SK-N-SH (cell line): Measurements from ENCODE around the gene RPS6KA5. TPM values are rescaled to one million over a fixed set of nuclear protein-coding genes. Genes with fewer than 3 reads are reported as not detected.

Experiments used
- CTCF ChIA-PET: fragments of 300-600, 350-600 bp; formaldehyde crosslinking; extraction: SDS; loops from one replicate; lab custom pipeline; 2021; lab: Yijun Ruan, JAX
- POLR2A ChIA-PET: fragments of 350-600 bp; sonication (Branson Sonifier 250); formaldehyde crosslinking; extraction: SDS; loops from one replicate; lab custom pipeline; 2020; ENCODE audit warnings: antibody characterized with exemption, inconsistent platforms; lab: Yijun Ruan, JAX
- DNase-seq: peaks from one replicate; pipeline ENCODE4 v3.0.0; 2012
- H2AFZ ChIP-seq: fragments of 200-600 bp; sonication (generic); 2 replicates; pipeline ENCODE4 v1.8.1; 2016; ENCODE audit warnings: antibody characterized with exemption, mild to moderate bottlenecking, low read depth
- H3F3A ChIP-seq: fragments of 200-600 bp; sonication (generic); replicated peaks from 2 replicates; pipeline ENCODE3; 2016; ENCODE audit warnings: antibody characterized with exemption, mild to moderate bottlenecking; ENCODE audit not compliant: insufficient read depth
- H3K27ac ChIP-seq, 2 experiments: fragments of 200-500 bp in 1 of 2; fragments of 200-600 bp in 1 of 2; sonication (Bioruptor generic) in 1 of 2; sonication (generic), shearing (Covaris generic) in 1 of 2; 2 replicates each; pipeline versions ENCODE4 v1.5.1 to v1.6.1; 2014 to 2016; ENCODE audit warnings: low read depth in 2 of 2, inconsistent platforms in 1 of 2, low read length in 1 of 2, mild to moderate bottlenecking in 1 of 2, mixed read lengths in 1 of 2
- H3K27me3 ChIP-seq: fragments of 200-600 bp; sonication (generic), shearing (Covaris generic); 2 replicates; pipeline ENCODE4 v1.6.1; 2016; ENCODE audit warnings: mixed run types; ENCODE audit not compliant: insufficient read depth
- H3K36me3 ChIP-seq, 2 experiments: fragments of 200-500 bp in 1 of 2; fragments of 200-600 bp in 1 of 2; sonication (Bioruptor generic) in 1 of 2; sonication (generic) in 1 of 2; replicated peaks in 1 of 2; 2 replicates each; pipeline versions ENCODE3 to v1.5.1; 2014 to 2016; ENCODE audit warnings: low read length in 1 of 2, mild to moderate bottlenecking in 1 of 2; ENCODE audit not compliant: insufficient read depth in 2 of 2, control insufficient read depth in 1 of 2
- H3K4me1 ChIP-seq, 2 experiments: fragments of 200-500 bp in 1 of 2; fragments of 200-600 bp in 1 of 2; sonication (Bioruptor generic) in 1 of 2; sonication (generic), shearing (Covaris generic) in 1 of 2; 2 replicates each; pipeline versions ENCODE4 v1.5.1 to v1.6.1; 2014 to 2016; ENCODE audit warnings: low read depth in 1 of 2, low read length in 1 of 2, mixed run types in 1 of 2; ENCODE audit not compliant: insufficient read depth in 2 of 2, control insufficient read depth in 1 of 2
- H3K4me2 ChIP-seq: fragments of 200-600 bp; sonication (generic), shearing (Covaris generic); 2 replicates; pipeline ENCODE4 v1.6.1; 2017; ENCODE audit warnings: mixed run types
- H3K4me3 ChIP-seq, 2 experiments: fragments of 200-500 bp in 1 of 2; fragments of 200-600 bp in 1 of 2; sonication (Bioruptor generic) in 1 of 2; sonication (generic), shearing (Covaris generic) in 1 of 2; 2 replicates each; pipeline versions ENCODE4 v1.5.1 to v1.8.1; 2014 to 2016; ENCODE audit warnings: low read depth in 2 of 2, inconsistent platforms in 1 of 2, low read length in 1 of 2, mild to moderate bottlenecking in 1 of 2, mixed read lengths in 1 of 2, moderate library complexity in 1 of 2
- H3K79me2 ChIP-seq: fragments of 200-600 bp; sonication (generic); 2 replicates; pipeline ENCODE4 v1.8.1; 2017; ENCODE audit warnings: mild to moderate bottlenecking; ENCODE audit not compliant: insufficient read depth
- H3K9ac ChIP-seq: fragments of 200-600 bp; sonication (generic); 2 replicates; pipeline ENCODE4 v1.6.1; 2017; ENCODE audit warnings: mixed run types
- H3K9me2 ChIP-seq: fragments of 200-600 bp; sonication (generic); 2 replicates; pipeline ENCODE4 v1.6.1; 2017; ENCODE audit warnings: mixed run types
- H3K9me3 ChIP-seq: fragments of 200-600 bp; sonication (generic); 2 replicates; pipeline ENCODE4 v1.6.1; 2017; ENCODE audit warnings: mixed run types, mild to moderate bottlenecking, moderate library complexity
- H4K20me1 ChIP-seq: fragments of 200-600 bp; sonication (generic); 2 replicates; pipeline ENCODE4 v1.6.1; 2017; ENCODE audit warnings: mild to moderate bottlenecking, mixed run types; ENCODE audit not compliant: insufficient read depth
- ELF1 ChIP-seq: IDR thresholded peaks from 2 replicates; pipeline ENCODE4 v1.4.0; 2012
- FOXJ3 ChIP-seq: sonication (generic); formaldehyde crosslinking; IDR thresholded peaks from 2 replicates; pipeline ENCODE4 v1.5.1; 2020; ENCODE audit warnings: mild to moderate bottlenecking, missing genetic modification reagents
- FOXM1 ChIP-seq: IDR thresholded peaks from 2 replicates; pipeline ENCODE4 v1.4.0; 2012; ENCODE audit warnings: low read depth, mild to moderate bottlenecking
- GABPA ChIP-seq: IDR thresholded peaks from 2 replicates; pipeline ENCODE4 v1.4.0; 2012; ENCODE audit warnings: low read depth, mild to moderate bottlenecking
- MAX ChIP-seq: IDR thresholded peaks from 2 replicates; pipeline ENCODE4 v1.4.0; 2012; ENCODE audit warnings: low read depth
- NFIC ChIP-seq: IDR thresholded peaks from 2 replicates; pipeline ENCODE4 v1.4.0; 2012; ENCODE audit warnings: borderline replicate concordance
- NRF1 ChIP-seq: IDR thresholded peaks from 2 replicates; pipeline ENCODE4 v1.6.1; 2012; ENCODE audit warnings: low read depth, mild to moderate bottlenecking, low read length
- PBX3 ChIP-seq: IDR thresholded peaks from 2 replicates; pipeline ENCODE4; 2012
- RAD21 ChIP-seq: IDR thresholded peaks from 2 replicates; pipeline ENCODE4 v1.6.1; 2012; ENCODE audit warnings: mild to moderate bottlenecking, low read length
- REST ChIP-seq: IDR thresholded peaks from 2 replicates; pipeline ENCODE4 v1.6.1; 2012; ENCODE audit warnings: mild to moderate bottlenecking, low read depth, low read length, moderate library complexity
- RFX5 ChIP-seq: IDR thresholded peaks from 2 replicates; pipeline ENCODE4 v1.6.1; 2012; ENCODE audit warnings: mild to moderate bottlenecking, improper control_type of control experiment, low read length
- SIN3A ChIP-seq: IDR thresholded peaks from 2 replicates; pipeline ENCODE4 v1.6.1; 2012; ENCODE audit warnings: low read depth, mild to moderate bottlenecking, low read length, moderate library complexity, borderline replicate concordance
- TAF1 ChIP-seq: IDR thresholded peaks from 2 replicates; pipeline ENCODE4 v1.6.1; 2012; ENCODE audit warnings: low read depth, mild to moderate bottlenecking, low read length, moderate library complexity, borderline replicate concordance
- TCF12 ChIP-seq: IDR thresholded peaks from 2 replicates; pipeline ENCODE4 v1.4.0; 2012
- USF2 ChIP-seq: fragments of 150-350 bp; IDR thresholded peaks from 2 replicates; pipeline ENCODE4 v1.6.1; 2017; ENCODE audit warnings: antibody characterized with exemption, low read length, low read depth, borderline replicate concordance
- ZBTB33 ChIP-seq: IDR thresholded peaks from 2 replicates; pipeline ENCODE4 v1.4.0; 2012; ENCODE audit warnings: low read depth, borderline replicate concordance
- WGBS: methylation state at CpG from one replicate; pipeline ENCODE4 v1.1.6; 2017; ENCODE audit warnings: low lambda C conversion rate; 5-methylcytosine and 5-hydroxymethylcytosine counted together
- polyA plus RNA-seq, 3 experiments: library from polyadenylated mRNA; depleted of rRNA; stranded (reverse); fragments of >200 nt; gene quantifications; 2 replicates each; pipeline ENCODE4 v1.2.3, GENCODE V29; 2012

The RPS6KA5 gene
- polyA plus RNA-seq, 1 of the 3 experiments (the other 2 are of a cell fraction): 0.67 TPM

- ChIA-PET POLR2A (no interaction called here), CTCF (interaction anchor here (1.0 kb wide), 1 partner anchor 169 kb away, joined by 3 read pairs; no protein-coding TSS in a partner anchor)
- no peak for TF ChIP-seq NRF1
- no peak for TF ChIP-seq FOXJ3 (CRISPR knock-in tag)
- no peak for TF ChIP-seq USF2
- no peak for TF ChIP-seq NFIC
- Histone ChIP-seq H3K27ac (no peak overlapping the region), H3K79me2 (no peaks in the 10 kb centered on the region), H3K27me3 (no peaks in the 10 kb centered on the region), H4K20me1 (no peaks in the 10 kb centered on the region), H3K9me3 (no peaks in the 10 kb centered on the region), H2AFZ (no peak overlapping the region), H3K4me3 (no peak overlapping the region), H3K9ac (no peak overlapping the region), H3K9me2 (no peaks in the 10 kb centered on the region), H3K4me1 (peaks cover 0 to 8% of the 10 kb centered on the region in 2 experiments; a peak in 2 of 4 replicates), H3F3A (no peaks in the 10 kb centered on the region), H3K36me3 (no peaks in the 10 kb centered on the region), H3K4me2 (no peak overlapping the region)
- DNase-seq: no peak
These were observed 55.5 kb downstream of the RPS6KA5 start for GRCh38 chr14:91004987-91005386.

GRCh38 chr14:90999299-90999698, 61.1 kb downstream of the RPS6KA5 start:
- Histone ChIP-seq H3K4me3 (no peak overlapping the region), H3F3A (no peaks in the 10 kb centered on the region), H3K79me2 (no peaks in the 10 kb centered on the region), H3K27ac (no peak overlapping the region)
- no peak for DNase-seq
- no peak for TF ChIP-seq SIN3A
- TF ChIP-seq RAD21: no peak
- TF ChIP-seq ELF1: no peak
- TF ChIP-seq PBX3: no peak
- no peak for TF ChIP-seq RFX5
- no peak for TF ChIP-seq NRF1
- TF ChIP-seq TAF1: no peak
- TF ChIP-seq TCF12: no peak
- no peak for TF ChIP-seq FOXM1
- TF ChIP-seq GABPA: no peak
- no peak for TF ChIP-seq NFIC
- no peak for TF ChIP-seq MAX
- no peak for TF ChIP-seq FOXJ3 (CRISPR knock-in tag)
- TF ChIP-seq ZBTB33: no peak
- no peak for TF ChIP-seq REST
- TF ChIP-seq, all 33 proteins: peak for 0
- CTCF ChIA-PET: interaction anchor here (0.7 to 2.0 kb wide), 2 partner anchors 54 to 174 kb away, joined by 3 to 5 read pairs; no protein-coding TSS in a partner anchor
- Histone ChIP-seq H3K4me1 (no peaks in the 10 kb centered on the region), H3K27me3 (no peaks in the 10 kb centered on the region), H3K36me3 (no peaks in the 10 kb centered on the region), H3K9ac (no peak overlapping the region), H2AFZ (no peak overlapping the region), H4K20me1 (no peaks in the 10 kb centered on the region), H3K4me2 (no peak overlapping the region), H3K9me2 (no peaks in the 10 kb centered on the region), H3K9me3 (no peaks in the 10 kb centered on the region)
- WGBS: 91% methylated on average over 4 of the region's 4 CpGs
- POLR2A ChIA-PET: no interaction called here
